Skin of body (tissue), 2 donors: Measurements from ENCODE around the gene EOGT. TPM values are rescaled to one million over a fixed set of nuclear protein-coding genes. Genes with fewer than 3 reads are reported as not detected.
A peak's percentile ranks its signal among the peaks of the same experiment; 100 is the strongest.

Experiments used
- DNase-seq: peaks from one replicate; lab custom pipeline; 2025; lab: John Stamatoyannopoulos, UW
- total RNA-seq: library from RNA; depleted of rRNA; stranded (reverse); fragments of >200 nt; gene quantifications from one replicate; pipeline ENCODE4 v1.2.3, GENCODE V29; 2014

The EOGT gene
- 18.2 TPM for total RNA-seq

DNA sequence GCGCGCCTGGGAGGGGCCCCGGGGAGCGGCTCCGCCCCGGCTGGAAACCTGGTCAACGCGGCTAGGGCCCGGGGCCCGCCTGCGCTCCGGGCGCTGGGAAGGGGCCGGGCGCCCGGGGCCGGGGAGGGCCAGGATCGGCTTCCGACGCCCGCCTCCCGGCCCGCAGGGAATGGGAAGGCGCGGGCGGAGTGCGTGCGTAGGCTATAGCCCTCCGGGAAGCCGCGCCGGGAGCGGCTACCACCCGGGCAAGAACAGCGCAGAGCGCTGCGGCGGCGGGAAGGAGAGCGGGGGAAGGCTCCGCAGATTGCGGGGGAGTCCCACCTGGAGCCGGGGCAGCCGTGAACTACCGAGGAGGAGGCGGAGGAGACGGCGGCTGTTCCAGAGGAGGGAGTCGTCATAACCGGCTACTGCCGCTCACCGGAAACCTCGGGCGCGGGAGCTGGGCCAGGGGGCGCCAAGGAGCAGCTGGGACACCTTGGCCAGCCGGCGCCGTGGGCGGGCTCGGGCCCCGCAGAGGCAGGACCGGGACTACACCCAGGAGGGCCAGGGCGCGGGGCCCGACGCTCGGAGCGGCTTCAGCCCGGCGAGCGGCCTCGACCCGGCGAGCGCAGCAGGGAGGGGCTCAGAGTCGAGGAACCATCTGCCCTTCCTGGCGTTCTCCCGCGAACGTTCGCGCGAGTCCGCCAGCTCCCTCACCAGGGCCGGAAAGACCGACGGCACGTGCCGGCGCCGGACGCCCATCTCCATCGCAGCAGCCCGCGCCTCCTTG is at the start of gene EOGT:
EOGT (minus strand) TSS at position 432 of the 769 bp plus-strand sequence. CDS start 3,838 bp downstream, outside the sequence.
- peak; percentile 60 for DNase-seq

DNA sequence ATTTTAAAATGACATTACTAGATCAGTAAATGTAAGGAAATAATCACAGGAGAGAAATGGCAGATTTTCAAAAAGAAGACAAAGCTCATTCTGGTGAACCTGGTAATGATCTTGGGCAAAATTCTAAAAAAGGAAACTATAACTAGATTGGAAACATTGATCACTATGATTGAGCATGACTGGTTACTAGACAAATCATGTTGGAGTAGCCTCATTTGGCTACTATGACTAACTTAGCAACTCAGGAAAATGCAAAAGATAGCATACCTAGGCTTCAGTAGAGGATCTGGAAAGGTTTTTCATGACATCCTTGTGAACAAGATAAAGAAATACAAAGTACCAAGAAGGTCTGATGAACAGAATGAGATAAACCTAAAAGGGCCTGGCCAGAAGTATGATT is 46.2 kb upstream of the EOGT start:
- no peak for DNase-seq

DNA sequence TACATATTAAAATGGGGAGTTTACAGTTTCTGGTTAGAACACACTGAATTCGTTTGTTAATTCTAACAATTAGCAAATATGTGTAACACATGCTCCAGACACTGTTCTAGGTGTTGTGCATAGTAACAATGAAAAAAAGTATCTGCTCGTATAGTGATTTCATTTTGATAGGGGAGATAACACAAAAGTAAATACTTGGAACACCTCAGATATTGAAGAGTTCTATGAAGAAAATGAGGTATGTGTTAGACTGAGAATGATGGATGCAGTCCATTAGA is 45.4 kb upstream of the EOGT start:
- no peak for DNase-seq

DNA sequence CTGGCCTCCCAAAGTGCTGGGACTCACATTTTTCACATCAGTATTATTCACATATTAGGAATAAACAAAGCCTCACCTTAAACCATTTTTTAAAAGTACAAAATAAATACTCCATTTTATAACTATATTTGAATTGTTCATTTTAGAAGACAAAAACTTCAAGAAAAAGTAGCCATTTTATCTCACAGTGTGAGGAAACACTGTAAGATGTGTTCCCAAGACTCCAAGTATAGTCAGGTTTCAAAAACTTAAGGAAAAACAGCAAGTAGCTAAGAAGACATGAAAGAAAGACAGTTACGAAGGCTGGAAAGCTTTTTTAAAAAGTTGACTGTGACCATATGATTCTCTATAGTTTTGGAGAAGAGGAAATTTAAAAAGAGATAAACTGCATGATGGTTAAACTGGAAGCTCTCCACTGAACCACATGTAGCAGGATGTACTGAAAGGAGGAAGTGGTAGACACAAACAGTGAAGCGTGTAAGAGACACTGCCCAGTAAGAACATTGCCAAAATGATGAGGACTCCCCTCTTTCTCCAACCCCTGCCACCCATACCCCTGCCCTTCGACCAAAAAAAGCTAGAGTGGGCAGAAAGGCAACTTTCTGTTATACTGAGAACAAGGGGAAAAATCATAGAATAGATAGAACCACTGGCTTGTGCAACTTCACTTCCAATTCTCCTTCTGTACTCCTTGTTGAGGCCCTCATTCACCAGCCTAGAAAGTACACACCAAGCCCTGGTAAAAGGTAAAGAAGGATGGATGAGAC is 44.9 kb upstream of the EOGT start:
- no peak for DNase-seq

DNA sequence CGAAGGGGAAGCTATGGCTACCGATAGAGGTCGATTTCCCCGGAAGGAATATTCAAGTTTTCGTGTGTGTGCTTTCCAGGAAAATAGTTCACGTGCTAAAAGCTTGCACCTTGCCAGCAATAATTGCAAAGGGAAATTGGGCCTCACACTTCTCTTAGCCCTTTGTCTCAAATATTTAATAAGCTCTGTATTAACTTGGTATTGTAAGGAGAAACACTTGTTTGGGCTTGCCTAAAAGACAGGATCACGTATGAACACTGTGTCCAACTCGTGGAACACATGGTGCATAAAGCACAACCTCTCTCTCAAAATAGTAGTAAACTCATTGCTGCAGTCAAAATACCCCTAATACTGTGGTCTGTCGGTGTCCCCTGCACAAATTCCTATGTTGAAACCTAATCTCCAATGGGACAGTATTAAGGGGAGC is 39.0 kb upstream of the EOGT start:
- DNase-seq = no peak

DNA sequence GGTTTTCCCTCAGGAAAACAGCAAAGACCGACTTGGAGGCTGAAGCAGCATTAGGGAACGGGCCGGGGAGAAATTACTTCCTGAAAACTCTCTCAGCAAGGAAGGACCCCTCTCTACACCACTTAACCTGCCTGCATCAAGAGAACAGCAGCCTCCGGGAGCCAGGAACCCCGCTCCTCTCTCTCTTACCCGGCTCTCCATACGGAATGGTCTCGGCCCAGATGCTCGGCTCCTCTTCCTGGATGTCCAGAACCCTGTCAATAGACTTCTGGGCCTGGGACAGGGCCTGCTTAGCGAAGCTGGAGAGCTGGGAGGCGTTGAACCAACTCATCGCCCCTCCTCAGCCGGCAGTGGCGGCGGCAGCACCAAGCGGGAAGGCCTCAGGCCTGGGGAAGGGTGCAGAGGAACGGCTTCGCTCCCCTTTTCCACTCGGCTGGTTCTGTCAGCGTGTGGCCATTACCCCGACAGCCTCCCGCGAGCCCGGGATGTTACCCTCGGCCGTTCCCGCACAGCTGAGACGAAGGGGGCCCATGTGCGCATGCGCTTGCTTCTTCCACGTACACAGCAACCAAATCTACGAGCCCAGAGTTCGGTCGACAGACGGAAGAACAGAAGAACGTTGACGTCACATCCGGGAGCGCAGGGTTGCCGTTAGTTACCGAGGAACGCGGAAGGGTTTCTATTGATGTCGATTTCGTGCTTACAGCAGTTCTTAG is 38.4 kb upstream of the EOGT start, which contains the start of gene TMF1:
TMF1 (minus strand) TSS at position 578 of the 716 bp plus-strand sequence; CDS start at position 331, 247 bp downstream.
- no peak for DNase-seq

DNA sequence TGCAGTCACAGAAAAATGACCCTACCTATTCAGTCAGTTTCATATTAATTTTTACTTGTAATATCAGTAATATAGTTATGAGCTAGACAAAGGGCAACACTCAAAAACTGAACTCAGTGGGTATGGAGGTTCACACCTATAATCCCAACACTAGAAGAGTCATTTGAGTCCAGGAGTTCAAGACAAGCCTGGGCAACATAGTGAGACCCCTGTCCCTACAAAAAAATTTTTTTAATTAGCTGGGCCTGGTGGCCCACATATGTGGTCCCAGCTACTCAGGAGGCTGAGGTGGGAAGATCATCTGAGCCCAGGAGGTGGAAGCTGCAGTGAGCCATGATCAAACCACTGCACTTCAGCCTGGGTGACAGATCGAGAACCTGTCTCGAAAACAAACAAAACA is 35.5 kb upstream of the EOGT start:
- no peak for DNase-seq

DNA sequence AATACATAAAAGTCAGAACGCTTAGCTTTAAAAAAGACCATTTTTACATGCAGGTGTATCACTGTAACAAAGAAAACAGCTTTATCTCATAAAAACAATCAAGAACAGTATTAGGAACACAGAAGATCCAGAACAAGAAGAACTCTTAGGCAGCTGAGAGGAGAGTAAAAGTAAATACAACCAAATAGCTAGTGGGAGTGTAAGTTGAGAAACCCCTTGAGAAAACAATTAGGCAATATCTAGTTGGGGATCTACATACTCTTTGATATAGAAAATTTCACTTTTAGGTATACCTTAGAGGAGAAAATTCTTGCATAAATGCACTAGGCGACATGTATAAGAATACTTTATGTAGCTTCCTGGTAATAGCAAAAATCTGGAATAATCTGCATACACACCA is 31.1 kb upstream of the EOGT start:
- no peak for DNase-seq

DNA sequence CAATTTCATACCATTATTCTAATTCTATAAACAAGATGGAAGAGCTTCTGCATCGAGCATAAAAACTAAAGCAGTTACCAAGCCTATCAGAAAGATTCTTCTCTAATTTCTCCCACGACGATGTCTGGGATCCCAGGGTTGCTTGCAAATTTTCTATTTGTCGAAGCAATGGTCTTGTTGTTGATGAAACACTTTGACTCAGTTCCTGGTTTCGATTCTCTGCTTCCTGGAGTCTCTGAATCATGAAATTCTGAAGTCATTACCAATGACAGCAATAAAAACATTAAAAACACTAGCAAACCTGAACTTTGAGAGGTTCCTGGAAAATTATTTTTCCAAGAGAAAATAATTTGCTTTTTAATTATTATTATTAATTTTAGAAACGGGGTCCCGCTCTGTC is 20.0 kb upstream of the EOGT start:
- no peak for DNase-seq

DNA sequence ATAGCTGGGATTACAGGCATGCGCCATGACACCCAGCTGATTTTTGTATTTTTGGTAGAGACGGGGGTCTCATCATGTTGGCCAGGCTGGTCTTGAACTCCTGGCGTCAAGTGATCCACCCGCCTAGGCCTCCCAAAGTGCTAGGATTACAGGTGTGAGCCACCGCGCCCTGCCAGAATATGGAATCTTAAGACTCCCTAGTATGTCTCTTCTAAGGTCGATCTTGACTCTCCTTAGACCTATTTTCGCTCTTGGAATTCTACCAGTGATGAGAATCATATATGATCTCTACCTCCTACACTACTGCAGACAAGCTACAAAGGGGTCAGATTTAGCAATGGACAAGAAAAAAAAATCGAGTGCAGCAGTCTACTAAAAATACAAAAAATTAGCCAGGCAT is 19.3 kb upstream of the EOGT start:
- DNase-seq = no peak

DNA sequence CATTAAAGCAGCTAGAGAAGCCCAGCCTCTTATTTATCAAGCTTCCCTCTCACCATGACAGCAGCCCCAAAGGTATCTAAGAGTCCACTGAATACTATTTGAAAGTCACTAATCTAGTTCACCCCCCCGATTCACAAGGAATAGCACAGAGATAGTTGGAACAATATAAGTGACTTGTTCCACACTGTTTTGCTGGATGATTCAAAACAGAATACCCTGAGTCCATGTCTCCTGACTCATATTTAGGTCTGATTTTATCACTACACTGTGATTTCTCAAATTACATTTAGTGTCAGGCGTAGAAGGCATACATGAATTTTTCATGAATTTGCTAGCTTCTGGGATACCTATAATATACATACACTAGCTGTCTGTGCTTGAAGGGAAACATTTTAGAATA is 18.7 kb upstream of the EOGT start:
- no peak for DNase-seq

DNA sequence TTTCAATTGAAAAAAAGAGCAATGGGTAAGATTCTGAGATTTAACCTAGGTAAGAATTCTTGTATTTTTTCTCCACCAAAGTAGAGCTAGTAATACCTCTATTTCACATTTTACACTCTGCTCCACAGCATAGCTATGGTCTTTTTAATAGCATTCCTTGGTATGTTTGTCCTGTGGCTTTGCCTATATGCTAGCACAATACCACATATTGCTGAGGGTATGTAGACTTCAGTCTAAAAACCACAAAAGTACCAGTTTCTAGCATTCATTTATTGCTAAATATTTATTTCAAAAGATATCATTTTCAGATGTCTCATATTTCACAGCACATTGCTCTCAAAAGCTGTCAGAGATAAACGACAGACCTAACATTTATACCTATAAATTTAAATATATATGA is 18.2 kb upstream of the EOGT start:
- DNase-seq = no peak

DNA sequence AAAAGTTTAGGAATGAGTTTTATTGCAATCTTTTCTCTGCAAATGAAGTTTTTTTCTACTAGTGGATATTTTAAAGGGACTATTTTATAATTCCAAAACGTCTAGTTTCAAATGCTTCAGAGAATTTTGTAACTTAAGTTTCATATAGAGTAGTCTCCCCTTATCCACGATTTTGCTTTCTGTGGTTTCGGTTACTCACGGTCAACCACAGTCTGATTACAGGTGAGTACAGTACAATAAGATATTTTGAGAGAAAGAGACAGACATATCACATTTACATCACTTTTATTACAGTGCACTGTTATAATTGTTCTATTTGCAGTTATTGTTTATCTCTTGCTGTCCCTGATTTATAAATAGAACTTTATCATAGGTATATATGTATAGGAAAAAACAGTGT is 7.4 kb upstream of the EOGT start:
- no peak for DNase-seq

DNA sequence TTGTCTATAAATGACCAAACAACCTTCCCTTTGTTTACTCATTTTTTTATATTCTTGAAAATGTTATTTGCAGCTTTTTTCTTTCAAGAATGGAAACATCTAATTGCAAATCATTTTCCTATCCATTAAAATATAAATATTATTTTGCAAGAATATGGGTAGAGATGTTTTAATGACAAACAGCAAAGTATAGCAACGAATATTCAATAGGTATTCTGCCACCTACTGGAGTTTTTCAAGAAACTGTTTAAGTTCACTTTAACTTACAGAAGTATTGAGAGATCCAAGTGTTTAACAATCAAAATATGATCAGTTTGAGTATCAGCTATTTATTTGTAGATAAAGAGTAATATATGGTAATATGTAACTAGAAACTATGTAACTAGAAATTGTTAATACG is 6.9 kb upstream of the EOGT start:
- no peak for DNase-seq

DNA sequence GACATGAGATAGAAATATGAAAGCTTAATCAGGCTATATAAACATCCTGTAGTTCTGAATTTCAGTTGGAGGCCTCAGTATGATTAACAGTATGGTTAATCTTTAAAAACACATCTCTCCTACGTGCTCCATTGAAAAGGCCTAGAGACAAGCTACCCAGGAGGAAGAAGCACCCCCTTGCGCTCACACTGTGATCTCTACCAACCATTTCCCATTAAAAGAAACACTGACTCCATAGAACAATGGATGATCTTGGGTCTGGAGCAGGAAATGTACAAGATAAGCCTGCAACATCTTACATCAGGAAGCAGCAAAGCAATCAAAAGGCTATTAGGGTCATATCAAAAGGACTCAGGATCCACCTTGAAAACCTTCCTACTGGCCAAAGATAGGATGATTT is 3.4 kb upstream of the EOGT start:
- DNase-seq = no peak

DNA sequence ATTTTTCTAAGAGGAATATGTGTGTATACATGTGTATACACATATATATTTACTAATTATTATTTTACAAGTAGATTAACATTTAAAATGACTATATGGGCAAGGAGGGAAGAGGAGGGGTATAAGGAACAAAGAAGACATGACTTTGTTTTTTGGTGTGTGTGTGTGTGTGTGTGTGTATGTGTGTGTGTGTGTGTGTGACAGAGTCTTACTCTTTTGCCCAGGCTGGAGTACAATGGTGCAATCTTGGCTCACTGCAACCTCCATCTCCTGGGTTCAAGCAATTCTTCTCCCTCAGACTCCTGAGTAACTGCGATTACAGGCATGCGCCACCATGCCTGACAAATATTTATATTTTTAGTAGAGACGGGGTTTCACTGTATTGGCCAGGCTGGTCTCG is 2.6 kb upstream of the EOGT start:
- DNase-seq = no peak

DNA sequence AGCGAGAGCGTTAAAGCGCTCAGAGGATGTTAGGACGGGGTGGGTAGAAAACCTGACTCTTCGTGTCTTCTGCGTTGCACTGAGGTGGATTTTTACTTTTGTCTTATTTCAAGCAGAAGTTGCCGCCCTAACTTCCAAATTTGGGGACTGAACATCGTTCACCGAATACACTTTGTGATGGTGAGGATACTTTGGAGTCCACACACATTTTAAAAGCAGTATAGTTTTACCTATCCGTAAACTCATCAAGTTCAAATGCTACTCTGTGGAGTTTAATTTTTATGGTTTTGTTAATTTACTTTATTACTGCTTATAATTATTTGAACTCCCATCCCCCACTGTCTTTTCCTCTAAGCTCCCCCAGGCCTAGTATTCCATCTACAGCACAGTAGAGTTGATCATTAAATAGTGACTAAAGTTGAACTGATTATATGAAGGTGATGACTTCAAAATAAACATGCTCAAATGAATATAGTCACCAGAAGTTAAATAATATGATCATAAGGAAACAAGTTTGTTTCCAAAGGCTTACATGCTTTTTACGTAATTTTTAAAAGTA is 617 bp upstream of the EOGT start:
- no peak for DNase-seq

DNA sequence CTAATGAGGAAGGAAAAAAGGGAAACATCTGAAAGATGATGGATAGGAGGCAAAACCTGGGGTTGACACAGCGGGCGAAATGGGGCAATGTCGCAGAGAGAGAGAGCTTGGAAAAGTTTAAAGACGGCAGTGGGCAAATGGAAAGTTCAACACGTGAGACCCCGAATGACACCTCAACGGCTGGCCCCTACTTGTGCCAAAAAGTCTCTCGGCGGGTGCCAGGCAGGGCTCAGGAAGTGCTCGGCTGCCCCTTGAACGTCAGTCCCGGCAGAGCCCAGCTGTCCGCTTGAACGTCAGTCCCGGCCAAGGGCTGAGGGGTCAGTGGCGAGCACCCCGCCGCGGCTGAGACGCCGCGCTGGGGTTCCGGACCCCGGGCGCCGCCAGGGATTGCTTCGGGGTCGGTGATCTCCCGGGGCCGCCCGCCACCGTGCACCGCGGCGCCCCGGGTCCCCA is 658 bp downstream of the EOGT start:
- DNase-seq = no peak

DNA sequence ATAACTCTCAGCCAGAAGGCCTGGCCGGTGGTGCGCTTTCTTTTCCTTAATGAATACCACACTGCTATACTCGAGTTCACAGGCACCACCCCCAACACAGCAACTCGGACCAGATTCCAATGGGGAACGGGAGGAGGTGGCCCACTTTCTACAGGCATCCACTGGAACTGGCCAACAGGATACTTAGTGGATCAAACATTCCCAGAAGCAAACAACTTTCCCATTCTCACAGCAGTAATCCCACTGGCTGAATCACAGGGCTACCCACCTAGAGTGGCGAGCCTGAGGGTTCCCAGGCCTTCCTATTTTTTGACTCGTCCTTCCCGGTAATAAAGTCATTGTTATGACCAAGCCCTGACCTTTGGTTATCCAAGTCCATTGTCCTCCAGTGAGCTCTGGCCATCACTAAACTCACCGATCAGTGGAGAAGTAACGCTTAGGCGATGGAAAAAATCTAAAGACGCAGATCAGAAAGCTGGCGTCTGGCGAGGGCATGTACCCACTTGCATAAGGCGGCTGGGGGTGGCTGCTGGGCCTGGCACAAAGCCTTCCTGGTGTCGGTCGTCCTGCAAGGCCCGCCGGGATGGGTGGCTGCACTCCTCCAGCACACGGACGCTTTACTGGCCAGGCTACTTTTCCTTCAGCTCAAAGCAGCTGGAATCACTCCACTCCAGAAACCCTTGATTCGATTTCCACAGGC is 1.2 kb downstream of the EOGT start:
- DNase-seq = no peak

DNA sequence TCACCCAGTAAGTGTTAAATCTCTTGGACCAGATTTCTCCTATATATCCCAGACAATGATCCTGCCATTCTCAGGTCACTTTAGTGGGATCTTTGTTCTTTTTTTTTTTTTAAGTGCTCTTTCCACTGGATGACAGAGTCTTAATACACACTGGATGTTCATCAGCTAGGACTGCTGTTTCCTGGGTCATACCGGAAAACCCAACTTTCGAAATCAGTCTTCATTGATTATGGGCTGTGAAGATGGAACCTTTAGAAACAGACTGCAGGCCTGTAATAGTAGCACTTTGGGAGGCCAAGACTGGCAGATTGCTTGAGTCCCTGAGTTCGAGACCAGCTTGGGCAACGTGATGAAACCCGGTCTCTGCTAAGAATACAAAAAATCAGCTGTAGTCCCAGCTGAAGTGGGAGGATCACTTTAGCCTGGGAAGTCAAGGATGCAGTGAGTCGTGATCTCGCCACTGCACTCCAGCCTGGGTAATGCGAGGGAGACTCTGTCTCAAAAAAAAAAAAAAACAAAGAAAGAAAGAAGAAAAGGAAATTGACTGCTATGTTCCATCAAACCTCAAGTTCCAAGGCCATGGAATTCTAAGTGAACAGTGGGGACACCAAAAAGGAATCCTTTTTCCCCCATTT is 2.3 kb downstream of the EOGT start:
- no peak for DNase-seq
